Measurements from ENCODE around the gene MACC1. TPM values are rescaled to one million over a fixed set of nuclear protein-coding genes. Genes with fewer than 3 reads are reported as not detected.
"Not testable (repeated sequence)": the region's sequence is repeated elsewhere in the genome, so short reads cannot be mapped to it uniquely, and the experiment has no call there.

Gene MACC1
- total and polyA plus RNA-seq, 10 of the 15 experiments (the other 5 are each of a cell fraction or from before 2014, with no cell fraction given), result 6.0 to 61.1 (median 12.7) TPM

DNA sequence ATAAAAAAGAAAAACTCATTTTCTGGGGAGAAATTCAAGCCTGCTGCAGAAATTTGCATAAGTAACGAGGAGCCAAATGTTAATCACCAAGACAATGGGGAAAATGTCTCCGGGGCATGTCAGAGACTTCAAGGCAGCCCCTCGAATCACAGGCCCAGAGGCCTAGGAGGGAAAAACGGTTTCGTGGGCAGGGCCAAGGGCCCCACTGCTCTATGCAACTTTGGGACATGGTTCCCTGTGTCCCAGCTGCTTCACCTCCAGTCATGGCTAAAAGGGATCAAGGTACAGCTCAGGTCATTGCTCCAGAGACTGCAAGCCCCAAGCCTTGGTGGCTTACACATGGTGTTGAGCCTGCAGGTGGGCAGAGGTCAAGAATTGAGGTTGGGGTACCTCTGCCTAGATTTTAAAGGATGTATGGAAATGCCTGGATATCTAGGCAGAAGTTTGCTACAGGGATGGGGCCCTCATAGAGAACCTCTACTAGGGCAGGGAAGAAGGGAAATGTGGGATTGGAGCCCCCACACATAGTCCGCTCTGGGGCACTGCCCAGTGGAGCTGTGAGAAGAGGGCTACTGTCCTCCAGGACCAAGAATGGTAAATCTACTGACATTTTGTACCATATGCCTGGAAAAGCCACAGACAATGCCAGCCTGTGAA lies 8.4 kb downstream of the MACC1 start:
- Histone ChIP-seq H4K20me1 (ENCODE audit: control insufficient read depth, insufficient read depth) (no peaks in the 10 kb centered on the region), H3K4me2 (ENCODE audit: control insufficient read depth, insufficient read depth) (no peak overlapping the region), H3K4me1 (ENCODE audit: control insufficient read depth, insufficient read depth, low read length) (no peaks in the 10 kb centered on the region), H3K79me2 (ENCODE audit: control insufficient read depth, insufficient read depth, low read length) (peaks cover 52% of the 10 kb centered on the region), H2AFZ (ENCODE audit: control insufficient read depth, low read depth, low read length) (no peak overlapping the region), H3K27ac (ENCODE audit: control insufficient read depth, insufficient read depth) (no peak overlapping the region), H3K27me3 (replicated peaks in 1 of 2; ENCODE audit: control insufficient read depth in 2 of 2, insufficient read depth in 2 of 2, low read length in 1 of 2) (no peaks in the 10 kb centered on the region), H3K36me3 (ENCODE audit: control insufficient read depth in 2 of 2, insufficient read depth in 2 of 2, low read length in 1 of 2) (peaks cover 3 to 11% of the 10 kb centered on the region in 2 experiments; a peak in 3 of 4 replicates), H3K9ac (ENCODE audit: control insufficient read depth, insufficient read depth, low read length) (no peak overlapping the region), H3K4me3 (no peak overlapping the region), H3K9me3 (replicated peaks; ENCODE audit: control insufficient read depth, insufficient read depth, low read length) (peaks cover 45% of the 10 kb centered on the region)
- TF ChIP-seq NFYA (IDR thresholded peaks at IDR 0.05; ENCODE audit: borderline replicate concordance, low read depth, low read length) (no peak), CBX5 (IDR thresholded peaks at IDR 0.05; ENCODE audit: low read depth) (0 out of 2 replicates have a peak, but pooled peaks have one; percentile 32)
- no TSS peak for BruUV-seq (replicated peaks)
- RAD21 ChIA-PET (ENCODE audit: unreplicated experiment), result no interaction called here
- in situ Hi-C loops (cut with MboI) (no loop called here), intact Hi-C loops (cut with micrococcal nuclease; ENCODE audit: unreplicated experiment) (no loop called here)
- POLR2A ChIA-PET, result no interaction called here
- CTCF ChIA-PET, result interaction anchor here (1.4 kb wide), 1 partner anchor 15 kb away, joined by 5 read pairs; no protein-coding TSS in a partner anchor
- DNase-seq (ENCODE audit: low read depth, low spot score), result no peak
- no peak for ATAC-seq
- 83% methylated on average over 6 of the region's 6 CpGs for WGBS (ENCODE audit: insufficient coverage, insufficient replicate concordance, low lambda C conversion rate, missing lambda C conversion rate)
- FAIRE-seq, result no peak
- SMC1A ChIA-PET (ENCODE audit: uncharacterized antibody, unreplicated experiment), result no interaction called here

DNA sequence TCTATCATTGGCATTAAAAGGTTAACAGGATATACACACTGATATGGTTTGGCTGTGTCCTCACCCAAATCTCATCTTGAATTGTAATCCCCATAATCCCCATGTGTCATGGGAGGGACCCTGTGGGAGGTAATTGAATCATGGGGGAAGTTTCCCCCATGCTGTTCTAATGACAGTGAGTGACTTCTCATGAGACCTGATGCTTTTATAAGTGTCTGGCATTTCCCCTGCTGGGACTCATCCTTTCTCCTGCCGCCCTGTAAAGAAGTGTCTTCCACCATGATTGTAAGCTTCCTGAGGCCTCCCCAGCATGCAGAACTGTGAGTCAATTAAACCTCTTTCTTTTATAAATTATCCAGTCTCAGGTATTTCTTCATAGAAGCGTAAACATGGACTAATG lies 9.4 kb downstream of the MACC1 start:
- H2AFZ ChIP-seq (ENCODE audit: control insufficient read depth, low read depth, low read length); intact Hi-C loops (cut with micrococcal nuclease; ENCODE audit: unreplicated experiment); RAD21 ChIA-PET (ENCODE audit: unreplicated experiment); DNase-seq (ENCODE audit: low read depth, low spot score); POLR2A ChIA-PET; ATAC-seq; H3K9ac ChIP-seq (ENCODE audit: control insufficient read depth, insufficient read depth, low read length); CTCF ChIA-PET; H3K27me3 ChIP-seq (replicated peaks in 1 of 2; ENCODE audit: control insufficient read depth in 2 of 2, insufficient read depth in 2 of 2, low read length in 1 of 2); H3K27ac ChIP-seq (ENCODE audit: control insufficient read depth, insufficient read depth); SMC1A ChIA-PET (ENCODE audit: uncharacterized antibody, unreplicated experiment); H3K4me2 ChIP-seq (ENCODE audit: control insufficient read depth, insufficient read depth); FAIRE-seq; H4K20me1 ChIP-seq (ENCODE audit: control insufficient read depth, insufficient read depth); in situ Hi-C loops (cut with MboI); H3K4me3 ChIP-seq; BruUV-seq (replicated peaks); H3K4me1 ChIP-seq (ENCODE audit: control insufficient read depth, insufficient read depth, low read length): not testable (repeated sequence)
- 97% methylated on average over 2 of the region's 2 CpGs for WGBS (ENCODE audit: insufficient coverage, insufficient replicate concordance, low lambda C conversion rate, missing lambda C conversion rate)
- H3K36me3 ChIP-seq (ENCODE audit: control insufficient read depth in 2 of 2, insufficient read depth in 2 of 2, low read length in 1 of 2), result peaks cover 3 to 12% of the 10 kb centered on the region in 2 experiments; a peak in 3 of 4 replicates
- peaks cover 37% of the 10 kb centered on the region for H3K9me3 ChIP-seq (replicated peaks; ENCODE audit: control insufficient read depth, insufficient read depth, low read length)
- H3K79me2 ChIP-seq (ENCODE audit: control insufficient read depth, insufficient read depth, low read length), result peaks cover 46% of the 10 kb centered on the region

Data from GM12878 (cell line).